Iris pigment epithelial cell (primary cell): ENCODE results near the gene SCARB1.
A peak's percentile ranks its signal among the peaks of the same experiment; 100 is the strongest.

Experiments used
- DNase-seq: peaks from one replicate; pipeline ENCODE4 v3.0.0-alpha.2; 2011; ENCODE audit warnings: low read depth

Gene SCARB1

GRCh38 chr12:124821252-124822200, 42.1 kb downstream of the SCARB1 start:
- DNase-seq, result no peak

GRCh38 chr12:124820199-124820598, 43.5 kb downstream of the SCARB1 start:
- DNase-seq, result no peak

GRCh38 chr12:124819525-124819924, 44.1 kb downstream of the SCARB1 start:
- no peak for DNase-seq

- no peak for DNase-seq
These were observed 44.6 kb downstream of the SCARB1 start for GRCh38 chr12:124819080-124819479.

- no peak for DNase-seq
These were observed 46.3 kb downstream of the SCARB1 start for GRCh38 chr12:124817076-124818000.

GRCh38 chr12:124816295-124816854, 47.3 kb downstream of the SCARB1 start:
- no peak for DNase-seq

- DNase-seq, result peak; percentile 51
These were observed 48.7 kb downstream of the SCARB1 start for GRCh38 chr12:124814741-124815613.

DNA sequence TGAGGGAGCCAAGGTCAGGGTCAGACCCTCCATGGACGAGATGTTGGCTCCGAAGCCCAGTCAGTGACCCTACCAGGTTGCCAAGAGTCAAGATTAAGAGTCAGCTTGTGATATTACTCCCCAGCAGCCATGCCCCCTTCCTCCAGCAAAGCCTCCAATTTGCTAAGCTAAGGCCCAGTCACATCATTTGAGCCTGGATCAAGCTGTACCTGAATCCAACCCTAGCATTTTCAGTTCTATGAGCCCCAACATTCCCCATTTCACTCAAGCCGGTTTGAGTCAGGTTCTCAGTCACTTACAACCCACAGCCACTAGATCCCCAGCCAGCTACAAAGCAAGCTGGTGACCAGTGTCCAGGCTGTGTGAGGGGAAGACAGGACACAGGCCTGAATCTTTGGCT, 49.9 kb downstream of the SCARB1 start:
- DNase-seq, result no peak

GRCh38 chr12:124812979-124813378, 50.7 kb downstream of the SCARB1 start:
- DNase-seq, result no peak

GRCh38 chr12:124812356-124812755, 51.3 kb downstream of the SCARB1 start:
- DNase-seq, result no peak

DNA sequence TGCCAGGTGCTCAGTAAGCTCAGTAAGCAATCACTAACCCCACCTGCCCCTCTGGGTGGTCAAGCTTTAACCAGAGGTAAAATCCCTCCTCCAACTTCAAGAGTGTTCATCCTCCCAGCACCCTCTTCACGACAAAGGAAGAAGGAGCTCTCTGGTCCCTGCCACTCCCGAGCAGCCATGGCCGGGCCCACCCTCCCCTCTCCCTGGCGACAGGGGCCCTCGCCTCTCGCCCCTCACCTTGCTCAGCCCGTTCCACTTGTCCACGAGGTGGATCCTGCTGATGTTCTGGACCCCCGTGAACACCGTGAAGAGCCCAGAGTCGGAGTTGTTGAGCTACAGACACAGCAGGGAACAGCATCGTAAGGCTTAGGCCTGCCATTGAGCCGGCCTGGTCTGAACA, 52.0 kb downstream of the SCARB1 start:
- DNase-seq, result no peak

- peak; percentile 36 for DNase-seq
These were observed 53.8 kb downstream of the SCARB1 start for GRCh38 chr12:124809878-124810277.

DNA sequence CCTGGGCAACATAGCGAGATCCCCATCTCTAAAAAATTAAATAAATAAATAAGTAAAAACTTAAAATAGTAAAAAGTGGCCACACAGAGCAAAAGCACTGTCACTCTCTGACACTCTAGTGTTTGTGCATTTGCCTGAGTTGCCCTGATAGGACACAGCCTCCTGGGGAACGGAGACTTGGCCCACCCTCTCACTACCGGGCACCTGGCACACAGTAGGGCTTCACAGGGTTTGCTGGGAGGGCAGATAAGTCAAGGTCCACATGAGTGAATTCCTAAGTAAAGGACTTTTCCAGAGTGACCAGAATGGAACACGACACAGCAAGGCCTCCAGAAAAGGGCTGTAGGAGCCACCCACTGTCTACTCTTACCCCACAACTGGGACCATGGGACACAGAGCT, 54.3 kb downstream of the SCARB1 start:
- no peak for DNase-seq

GRCh38 chr12:124808272-124808671, 55.4 kb downstream of the SCARB1 start:
- no peak for DNase-seq

DNA sequence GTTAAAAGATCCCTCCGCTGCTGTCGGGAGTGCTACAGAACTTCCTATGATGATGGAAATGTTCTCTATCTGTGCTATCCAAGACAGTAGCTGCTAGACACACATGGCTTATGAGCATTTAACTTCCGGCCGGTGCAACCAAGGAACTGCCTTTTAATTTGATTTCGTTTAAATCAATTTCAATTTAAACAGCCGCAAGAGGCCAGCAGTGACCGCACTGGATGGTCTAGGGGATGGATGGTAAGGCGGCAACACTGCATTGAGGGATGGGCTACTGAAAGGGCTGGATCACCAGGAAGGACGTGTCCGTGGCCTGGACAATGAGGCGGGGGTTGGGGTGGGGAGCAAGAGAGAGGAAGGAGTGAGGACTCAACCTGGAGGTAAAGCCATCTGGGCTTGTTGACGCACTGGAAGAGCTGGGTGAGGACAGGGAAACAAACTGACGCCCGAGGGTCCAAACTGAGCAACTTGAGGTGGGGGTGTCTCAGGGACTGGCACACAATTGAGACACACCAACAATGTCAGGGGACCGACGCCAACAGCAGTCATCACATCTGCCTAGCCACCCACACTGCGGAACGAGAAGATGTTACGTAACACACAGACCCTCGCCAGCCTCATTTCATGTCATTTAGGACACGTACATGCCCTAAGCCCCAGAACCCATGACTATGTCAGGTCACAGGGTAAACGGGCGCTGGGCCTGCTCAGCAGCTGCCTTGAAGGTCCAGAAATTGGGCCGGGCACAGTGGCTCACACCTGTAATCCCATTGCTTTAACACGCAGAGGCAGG, 57.6 kb downstream of the SCARB1 start:
- no peak for DNase-seq

DNA sequence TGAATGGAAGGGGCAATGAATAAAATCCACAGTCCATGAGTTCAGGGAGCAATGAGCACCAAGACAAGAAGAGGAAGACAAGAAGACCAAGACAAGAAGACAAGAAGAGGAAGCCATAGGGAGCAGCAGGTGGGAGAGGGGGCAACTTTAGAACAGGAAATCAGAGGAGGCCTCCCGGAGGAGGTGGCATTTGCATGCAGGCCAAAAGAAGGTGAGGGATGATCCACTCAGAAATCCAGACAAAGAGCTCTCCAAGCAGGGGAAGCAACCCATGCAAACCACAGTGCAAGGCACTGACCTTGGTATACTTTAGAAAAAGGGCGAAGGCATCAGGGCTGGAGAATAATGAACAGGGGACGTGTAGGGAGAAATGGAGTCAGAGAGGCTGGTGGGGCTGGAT, 58.6 kb downstream of the SCARB1 start:
- no peak for DNase-seq

- peak; percentile 38 for DNase-seq
These were observed 59.5 kb downstream of the SCARB1 start for GRCh38 chr12:124804011-124804621.

- no peak for DNase-seq
These were observed 61.3 kb downstream of the SCARB1 start for GRCh38 chr12:124802361-124802760.

GRCh38 chr12:124800506-124800905, 63.2 kb downstream of the SCARB1 start:
- DNase-seq, result no peak

- no peak for DNase-seq
These were observed 66.3 kb downstream of the SCARB1 start for GRCh38 chr12:124797321-124797720.
